Activated naive CD8-positive, alpha-beta T cell treated with anti-CD3 and anti-CD28 coated beads, Interleukin-2, amount 10 ng/mL, durations not matched to agents 7 days and 5 days (primary cell): ENCODE results near the gene ABHD16B. TPM values are rescaled to one million over a fixed set of nuclear protein-coding genes. Genes with fewer than 3 reads are reported as not detected.

Experiments
- ATAC-seq: fragments of 150-1000 bp; cut with Tn5 transposase; one replicate; pipeline ENCODE4 v1.10.0; 2021; ENCODE audit warnings: low read depth, moderate library complexity
- POLR2A ChIA-PET: fragments of 350-600 bp; sonication (Branson Sonifier 250); formaldehyde crosslinking; loops from one replicate; lab custom pipeline; 2021; ENCODE audit warnings: antibody characterized with exemption; lab: Charles Lee
- DNase-seq: peaks from one replicate; pipeline ENCODE4 v3.0.0; 2021
- H3K27ac Mint-ChIP-seq: one replicate; pipeline ENCODE4 v1.8.0; 2022; ENCODE audit warnings: mild to moderate bottlenecking, mixed read lengths
- H3K27me3 Mint-ChIP-seq: one replicate; pipeline ENCODE4 v1.8.0; 2022; ENCODE audit warnings: mild to moderate bottlenecking, moderate library complexity, mixed read lengths
- H3K36me3 Mint-ChIP-seq: one replicate; pipeline ENCODE4 v1.8.0; 2021; ENCODE audit warnings: mild to moderate bottlenecking, mixed read lengths
- H3K4me1 Mint-ChIP-seq: one replicate; pipeline ENCODE4 v1.8.0; 2021; ENCODE audit warnings: mixed read lengths
- H3K4me3 Mint-ChIP-seq: one replicate; pipeline ENCODE4 v1.8.0; 2022; ENCODE audit warnings: mild to moderate bottlenecking, moderate library complexity, mixed read lengths
- H3K9me3 Mint-ChIP-seq: one replicate; pipeline ENCODE4 v1.8.0; 2021; ENCODE audit warnings: mixed read lengths
- total RNA-seq, 2 experiments: library from RNA; stranded (reverse); gene quantifications; one replicate each; pipeline ENCODE4 v1.2.3, GENCODE V29; 2021

The ABHD16B gene
- not detected for total RNA-seq

- Mint-ChIP-seq H3K4me1 (peaks cover 27% of the 10 kb centered on the region), H3K4me3 (no peak within 1 kb of the TSS), H3K36me3 (peaks cover 8% of the 10 kb centered on the region), H3K9me3 (no peaks in the 10 kb centered on the region), H3K27ac (no peak within 1 kb of the TSS), H3K27me3 (no peaks in the 10 kb centered on the region)
- ATAC-seq (no peak), DNase-seq (no peak)
- POLR2A ChIA-PET = interaction anchor here (1.2 kb wide), 1 partner anchor 14 kb away, joined by 4 read pairs; no protein-coding TSS in a partner anchor
These were observed at the start of gene ABHD16B for GRCh38 chr20:63861365-63861934. Gene ABHD16B (plus strand): TSS chr20:63861498. CDS start chr20:63861541, 43 bp downstream.

GRCh38 chr20:63814891-63815614 is 46.2 kb upstream of the ABHD16B start:
- ATAC-seq = no peak
- Mint-ChIP-seq H3K27me3 (peaks cover 6% of the 10 kb centered on the region), H3K4me1 (no peaks in the 10 kb centered on the region), H3K9me3 (no peaks in the 10 kb centered on the region), H3K27ac (no peak overlapping the region), H3K4me3 (no peak overlapping the region), H3K36me3 (no peaks in the 10 kb centered on the region)
- DNase-seq = no peak
- POLR2A ChIA-PET = no interaction called here

GRCh38 chr20:63815615-63816253 is 45.6 kb upstream of the ABHD16B start:
- ATAC-seq (no peak), DNase-seq (no peak)
- Mint-ChIP-seq H3K36me3 (no peaks in the 10 kb centered on the region), H3K27ac (no peak overlapping the region), H3K4me1 (no peaks in the 10 kb centered on the region), H3K9me3 (no peaks in the 10 kb centered on the region), H3K4me3 (no peak overlapping the region), H3K27me3 (peaks cover 7% of the 10 kb centered on the region)
- POLR2A ChIA-PET = no interaction called here

- peaks cover 10% of the 10 kb centered on the region for H3K27me3 Mint-ChIP-seq
- ATAC-seq = no peak
- DNase-seq = no peak
- no peaks in the 10 kb centered on the region for H3K4me1 Mint-ChIP-seq
- H3K4me3 Mint-ChIP-seq = no peak overlapping the region
- no peaks in the 10 kb centered on the region for H3K36me3 Mint-ChIP-seq
- no peak overlapping the region for H3K27ac Mint-ChIP-seq
- H3K9me3 Mint-ChIP-seq = no peaks in the 10 kb centered on the region
- POLR2A ChIA-PET = no interaction called here
These were observed 41.9 kb upstream of the ABHD16B start for GRCh38 chr20:63819224-63819921.

GRCh38 chr20:63821811-63822210 is 39.5 kb upstream of the ABHD16B start:
- H3K27ac Mint-ChIP-seq = no peak overlapping the region
- POLR2A ChIA-PET = no interaction called here
- no peak for ATAC-seq
- no peaks in the 10 kb centered on the region for H3K9me3 Mint-ChIP-seq
- no peak for DNase-seq
- peaks cover 21% of the 10 kb centered on the region for H3K27me3 Mint-ChIP-seq
- no peak overlapping the region for H3K4me3 Mint-ChIP-seq
- no peaks in the 10 kb centered on the region for H3K36me3 Mint-ChIP-seq
- no peaks in the 10 kb centered on the region for H3K4me1 Mint-ChIP-seq

- no peaks in the 10 kb centered on the region for H3K9me3 Mint-ChIP-seq
- no peak for ATAC-seq
- H3K27ac Mint-ChIP-seq = no peak overlapping the region
- H3K4me3 Mint-ChIP-seq = no peak overlapping the region
- DNase-seq = no peak
- H3K36me3 Mint-ChIP-seq = no peaks in the 10 kb centered on the region
- H3K4me1 Mint-ChIP-seq = no peaks in the 10 kb centered on the region
- POLR2A ChIA-PET = no interaction called here
- H3K27me3 Mint-ChIP-seq = peaks cover 21% of the 10 kb centered on the region
These were observed 39.0 kb upstream of the ABHD16B start for GRCh38 chr20:63822276-63822696.

GRCh38 chr20:63823691-63824311 is 37.5 kb upstream of the ABHD16B start:
- Mint-ChIP-seq H3K9me3 (no peaks in the 10 kb centered on the region), H3K36me3 (no peaks in the 10 kb centered on the region), H3K4me1 (no peaks in the 10 kb centered on the region), H3K4me3 (no peak overlapping the region), H3K27me3 (peaks cover 31% of the 10 kb centered on the region), H3K27ac (no peak overlapping the region)
- POLR2A ChIA-PET = no interaction called here
- no peak for DNase-seq
- no peak for ATAC-seq

- no peak overlapping the region for H3K27ac Mint-ChIP-seq
- POLR2A ChIA-PET = no interaction called here
- H3K4me3 Mint-ChIP-seq = no peak overlapping the region
- peaks cover 1% of the 10 kb centered on the region for H3K36me3 Mint-ChIP-seq
- ATAC-seq = no peak
- H3K9me3 Mint-ChIP-seq = no peaks in the 10 kb centered on the region
- no peak for DNase-seq
- peaks cover 6% of the 10 kb centered on the region for H3K4me1 Mint-ChIP-seq
- peaks cover 44% of the 10 kb centered on the region for H3K27me3 Mint-ChIP-seq
These were observed 35.8 kb upstream of the ABHD16B start for GRCh38 chr20:63825331-63826118.

GRCh38 chr20:63826753-63827152 is 34.5 kb upstream of the ABHD16B start:
- Mint-ChIP-seq H3K36me3 (peaks cover 1% of the 10 kb centered on the region), H3K4me3 (no peak overlapping the region), H3K27me3 (peaks cover 39% of the 10 kb centered on the region), H3K4me1 (peaks cover 6% of the 10 kb centered on the region), H3K27ac (no peak overlapping the region), H3K9me3 (no peaks in the 10 kb centered on the region)
- no peak for ATAC-seq
- POLR2A ChIA-PET = no interaction called here
- DNase-seq = no peak

GRCh38 chr20:63828124-63828523 is 33.2 kb upstream of the ABHD16B start:
- H3K27me3 Mint-ChIP-seq = peaks cover 48% of the 10 kb centered on the region
- DNase-seq (no peak), ATAC-seq (no peak)
- no peak overlapping the region for H3K4me3 Mint-ChIP-seq
- peaks cover 6% of the 10 kb centered on the region for H3K4me1 Mint-ChIP-seq
- no peaks in the 10 kb centered on the region for H3K9me3 Mint-ChIP-seq
- POLR2A ChIA-PET = no interaction called here
- no peak overlapping the region for H3K27ac Mint-ChIP-seq
- peaks cover 1% of the 10 kb centered on the region for H3K36me3 Mint-ChIP-seq

GRCh38 chr20:63828545-63828944 is 32.8 kb upstream of the ABHD16B start:
- peaks cover 6% of the 10 kb centered on the region for H3K4me1 Mint-ChIP-seq
- H3K36me3 Mint-ChIP-seq = peaks cover 1% of the 10 kb centered on the region
- no peak for ATAC-seq
- H3K4me3 Mint-ChIP-seq = no peak overlapping the region
- peaks cover 52% of the 10 kb centered on the region for H3K27me3 Mint-ChIP-seq
- H3K27ac Mint-ChIP-seq = no peak overlapping the region
- POLR2A ChIA-PET = no interaction called here
- no peak for DNase-seq
- no peaks in the 10 kb centered on the region for H3K9me3 Mint-ChIP-seq

GRCh38 chr20:63828951-63829350 is 32.3 kb upstream of the ABHD16B start:
- DNase-seq (no peak), ATAC-seq (no peak)
- H3K36me3 Mint-ChIP-seq = peaks cover 1% of the 10 kb centered on the region
- no peak overlapping the region for H3K27ac Mint-ChIP-seq
- peaks cover 6% of the 10 kb centered on the region for H3K4me1 Mint-ChIP-seq
- no peaks in the 10 kb centered on the region for H3K9me3 Mint-ChIP-seq
- H3K27me3 Mint-ChIP-seq = peaks cover 51% of the 10 kb centered on the region
- H3K4me3 Mint-ChIP-seq = no peak overlapping the region
- POLR2A ChIA-PET = interaction anchor here (0.8 kb wide), 1 partner anchor 249 kb away, joined by 3 read pairs; no protein-coding TSS in a partner anchor
